ENCODE measurements around the gene NEURL2.

NEURL2 gene

DNA sequence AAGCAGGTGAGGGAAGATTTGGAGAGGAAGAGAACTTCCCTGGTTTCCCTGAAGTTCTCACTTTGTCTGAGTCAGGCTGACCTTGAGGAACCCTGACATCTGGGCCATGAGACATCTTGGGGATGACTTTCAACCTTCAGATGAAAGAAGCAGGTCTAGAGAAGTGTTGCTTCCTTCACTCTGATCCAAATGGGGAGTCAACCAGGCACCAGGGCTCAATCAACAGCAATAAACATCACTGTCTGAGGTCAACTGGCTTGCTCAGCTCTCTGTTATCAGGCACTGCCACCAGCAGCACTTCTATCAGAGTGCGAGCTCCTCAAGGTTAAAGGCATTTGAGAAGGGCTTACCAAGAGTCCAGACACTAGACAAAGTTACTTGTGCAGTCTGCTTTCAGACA is 40.1 kb downstream of the NEURL2 start:
- Histone ChIP-seq H3K79me2 (peaks cover 25% of the 10 kb centered on the region), H3K4me1 (no peaks in the 10 kb centered on the region), H3K27me3 (ENCODE audit: control insufficient read depth, insufficient read depth, low read length) (no peaks in the 10 kb centered on the region), H3K9ac (no peak overlapping the region), H3K36me3 (ENCODE audit: control insufficient read depth, insufficient read depth, low read length) (no peaks in the 10 kb centered on the region), H2AFZ (no peak overlapping the region), H3K4me3 (ENCODE audit: low read depth, low read length) (no peak overlapping the region), H3K9me3 (ENCODE audit: control insufficient read depth, low read length) (no peaks in the 10 kb centered on the region), H3K27ac (no peak overlapping the region), H3K4me2 (ENCODE audit: low read length) (peak overlapping the region; percentile 14)
- TF ChIP-seq CTCF (IDR thresholded peaks at IDR 0.05) = no peak

DNA sequence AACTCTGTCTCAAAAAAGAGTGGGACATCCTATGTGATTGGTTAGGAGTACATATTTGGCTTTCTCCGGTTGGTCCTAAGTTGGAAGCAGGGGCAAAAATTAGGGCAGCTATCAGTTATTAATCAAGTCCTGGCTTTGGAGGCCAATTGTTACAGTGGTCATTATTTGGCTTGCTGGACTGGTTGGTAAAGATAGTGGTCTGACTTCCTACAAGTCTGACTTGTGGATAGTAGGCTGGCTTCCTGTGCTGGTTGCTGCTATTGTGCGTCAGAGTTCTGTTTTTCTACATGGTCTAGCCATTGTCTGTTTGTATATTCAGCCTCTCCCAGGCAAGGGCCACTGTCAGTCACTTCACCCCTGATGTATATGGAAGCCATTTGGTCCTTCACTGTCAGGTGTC is 40.8 kb downstream of the NEURL2 start:
- no peaks in the 10 kb centered on the region for H3K4me1 ChIP-seq
- no peak overlapping the region for H3K27ac ChIP-seq
- no peak overlapping the region for H3K9ac ChIP-seq
- no peaks in the 10 kb centered on the region for H3K27me3 ChIP-seq (ENCODE audit: control insufficient read depth, insufficient read depth, low read length)
- no peak overlapping the region for H3K4me2 ChIP-seq (ENCODE audit: low read length)
- H3K36me3 ChIP-seq (ENCODE audit: control insufficient read depth, insufficient read depth, low read length) = no peaks in the 10 kb centered on the region
- no peak overlapping the region for H2AFZ ChIP-seq
- peaks cover 21% of the 10 kb centered on the region for H3K79me2 ChIP-seq
- TF ChIP-seq CTCF (IDR thresholded peaks at IDR 0.05) = no peak
- H3K9me3 ChIP-seq (ENCODE audit: control insufficient read depth, low read length) = no peaks in the 10 kb centered on the region
- no peak overlapping the region for H3K4me3 ChIP-seq (ENCODE audit: low read depth, low read length)

DNA sequence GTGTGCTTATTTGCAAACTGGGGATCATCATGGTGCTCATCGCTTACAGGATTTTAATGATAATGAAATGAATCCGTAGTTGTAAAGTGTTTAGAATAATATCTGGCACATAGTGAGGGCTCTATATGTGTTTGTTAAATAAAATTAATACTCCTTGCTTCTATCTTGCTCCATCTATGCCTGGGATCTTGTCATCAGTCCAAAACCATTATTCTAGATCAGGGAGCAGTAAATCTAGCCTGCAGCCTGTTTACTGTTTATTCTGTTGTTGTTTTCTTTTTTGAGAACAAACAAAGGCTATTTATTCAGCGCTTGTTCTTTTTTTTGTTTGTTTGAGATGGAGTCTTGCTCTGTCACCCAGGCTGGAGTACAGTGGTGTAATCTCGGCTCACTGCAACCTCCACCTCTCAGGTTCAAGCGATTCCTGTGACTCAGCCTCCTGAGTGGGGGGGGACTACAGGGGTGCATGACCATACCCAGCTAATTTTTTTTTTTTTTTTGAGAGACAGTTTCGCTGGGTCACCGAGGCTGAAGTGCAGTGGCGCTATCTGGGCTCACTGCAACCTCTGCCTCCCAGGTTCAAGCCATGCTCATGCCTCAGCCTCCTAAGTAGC is 41.9 kb downstream of the NEURL2 start:
- no peaks in the 10 kb centered on the region for H3K4me1 ChIP-seq
- H3K9ac ChIP-seq = no peak overlapping the region
- H3K4me3 ChIP-seq (ENCODE audit: low read depth, low read length) = no peak overlapping the region
- H3K79me2 ChIP-seq = peaks cover 12% of the 10 kb centered on the region
- H3K9me3 ChIP-seq (ENCODE audit: control insufficient read depth, low read length) = no peaks in the 10 kb centered on the region
- no peaks in the 10 kb centered on the region for H3K36me3 ChIP-seq (ENCODE audit: control insufficient read depth, insufficient read depth, low read length)
- H3K27me3 ChIP-seq (ENCODE audit: control insufficient read depth, insufficient read depth, low read length) = no peaks in the 10 kb centered on the region
- no peak overlapping the region for H3K4me2 ChIP-seq (ENCODE audit: low read length)
- no peak overlapping the region for H2AFZ ChIP-seq
- H3K27ac ChIP-seq = no peak overlapping the region
- no peak for TF ChIP-seq CTCF (IDR thresholded peaks at IDR 0.05)

GRCh38 chr20:45848421-45848820 is 42.6 kb downstream of the NEURL2 start:
- no peaks in the 10 kb centered on the region for H3K36me3 ChIP-seq (ENCODE audit: control insufficient read depth, insufficient read depth, low read length)
- no peak for TF ChIP-seq CTCF (IDR thresholded peaks at IDR 0.05)

GRCh38 chr20:45845452-45845851 is 45.6 kb downstream of the NEURL2 start:
- Histone ChIP-seq H2AFZ (no peak overlapping the region), H3K9me3 (ENCODE audit: control insufficient read depth, low read length) (no peaks in the 10 kb centered on the region), H3K36me3 (ENCODE audit: control insufficient read depth, insufficient read depth, low read length) (no peaks in the 10 kb centered on the region), H3K9ac (no peak overlapping the region), H3K4me1 (no peaks in the 10 kb centered on the region), H3K27me3 (ENCODE audit: control insufficient read depth, insufficient read depth, low read length) (no peaks in the 10 kb centered on the region), H3K27ac (no peak overlapping the region), H3K4me2 (ENCODE audit: low read length) (no peak overlapping the region), H3K4me3 (ENCODE audit: low read depth, low read length) (no peak overlapping the region), H3K79me2 (peaks cover 12% of the 10 kb centered on the region)
- no peak for TF ChIP-seq CTCF (IDR thresholded peaks at IDR 0.05)

More at GRCh38 chr20:45848421-45848820, 42.6 kb downstream of the NEURL2 start:
- peaks cover 12% of the 10 kb centered on the region for H3K79me2 ChIP-seq
- no peak overlapping the region for H3K4me3 ChIP-seq (ENCODE audit: low read depth, low read length)
- H3K27ac ChIP-seq = no peak overlapping the region
- no peak overlapping the region for H3K9ac ChIP-seq
- H2AFZ ChIP-seq = no peak overlapping the region
- no peaks in the 10 kb centered on the region for H3K9me3 ChIP-seq (ENCODE audit: control insufficient read depth, low read length)
- no peaks in the 10 kb centered on the region for H3K27me3 ChIP-seq (ENCODE audit: control insufficient read depth, insufficient read depth, low read length)
- no peaks in the 10 kb centered on the region for H3K4me1 ChIP-seq
- H3K4me2 ChIP-seq (ENCODE audit: low read length) = no peak overlapping the region
